SK-N-MC (cell line): ENCODE results near the gene RGPD3.
"Not testable (repeated sequence)": the region's sequence is repeated elsewhere in the genome, so short reads cannot be mapped to it uniquely, and the experiment has no call there.

Experiments used
- EZH2 ChIP-seq: fragments of 200-600 bp; sonication (generic); IDR thresholded peaks from one replicate; pipeline ENCODE4 v1.6.1; 2017; ENCODE audit warnings: antibody characterized with exemption
- POLR2AphosphoS5 ChIP-seq: IDR thresholded peaks from 2 replicates; pipeline ENCODE4 v1.6.1; 2012; ENCODE audit warnings: mild to moderate bottlenecking, low read depth, low read length, borderline replicate concordance

GRCh38 chr2:106477647-106478046 lies 9.4 kb upstream of the RGPD3 start:
- TF ChIP-seq EZH2, POLR2AphosphoS5: not testable (repeated sequence)
